K562 (cell line): ENCODE measurements around the gene PDIA4. TPM values are rescaled to one million over a fixed set of nuclear protein-coding genes. Genes with fewer than 3 reads are reported as not detected.

Experiments
- ATAC-seq: fragments of 200-7000 bp; cut with Tn5 transposase; 3 replicates; pipeline ENCODE4 v1.9.1; 2020; ENCODE audit warnings: moderate library complexity
- BruUV-seq: library from RNA; stranded (reverse); fragments of 400-500 nt; replicated peaks from 2 replicates; lab custom pipeline; 2021; lab: Mats Ljungman, UMichigan
- CTCF ChIA-PET: fragments of 300-600 bp; formaldehyde crosslinking; extraction: SDS; loops from one replicate; lab custom pipeline; 2021; ENCODE audit warnings: low intra/inter-chr PET ratio; lab: Yijun Ruan, JAX
- POLR2A ChIA-PET: fragments of 300-600, 350-650 bp; sonication (Branson Sonifier 250); formaldehyde crosslinking; extraction: SDS; loops from one replicate; lab custom pipeline; 2021; ENCODE audit warnings: antibody characterized with exemption, inconsistent platforms; lab: Yijun Ruan, JAX
- DNase-seq, 4 experiments: peaks; one replicate each; pipeline versions ENCODE4 v3.0.0 to v3.0.0-alpha.2; 2011 to 2018; ENCODE audit warnings: low spot score in 3 of 4, mixed read lengths in 3 of 4; ENCODE audit errors: extremely low read depth in 1 of 4
- FAIRE-seq: peaks from 2 replicates; lab custom pipeline; 2011; peaks lifted over from hg19 to GRCh38; lab: Jason Lieb, UNC
- H2AFZ ChIP-seq: 2 replicates; pipeline ENCODE4 v1.6.0; 2011; ENCODE audit warnings: low read depth, low read length, control low read depth, inconsistent platforms
- H3K27ac ChIP-seq: fragments of 200-600 bp; 3 replicates; pipeline ENCODE4 v1.8.0; 2011; ENCODE audit warnings: low read depth, mild to moderate bottlenecking, control low read depth, inconsistent platforms, low read length, moderate library complexity, mixed read lengths; ENCODE audit errors: extremely low read depth
- H3K27me3 ChIP-seq, 2 experiments: fragments of 300-600 bp in 1 of 2; 2 replicates in 1 of 2; 3 replicates in 1 of 2; pipeline versions ENCODE4 v1.6.0 to v1.8.0; 2011; ENCODE audit warnings: inconsistent platforms in 2 of 2, low read length in 2 of 2, mild to moderate bottlenecking in 1 of 2, mixed read lengths in 1 of 2, moderate library complexity in 1 of 2; ENCODE audit not compliant: control insufficient read depth in 2 of 2, insufficient read depth in 2 of 2
- H3K36me3 ChIP-seq: fragments of 300-600 bp; 3 replicates; pipeline ENCODE4 v1.8.0; 2011; ENCODE audit warnings: mild to moderate bottlenecking, low read length, inconsistent platforms; ENCODE audit not compliant: control insufficient read depth, insufficient read depth
- H3K4me1 ChIP-seq, 2 experiments: fragments of 200-600 bp in 1 of 2; replicated peaks in 1 of 2; 2 replicates in 1 of 2; 3 replicates in 1 of 2; pipeline versions ENCODE4 v1.5.1 to v1.8.0; 2011; ENCODE audit warnings: inconsistent platforms in 2 of 2, low read length in 2 of 2, mild to moderate bottlenecking in 1 of 2, mixed read lengths in 1 of 2, moderate library complexity in 1 of 2; ENCODE audit not compliant: control insufficient read depth in 2 of 2, insufficient read depth in 2 of 2
- H3K4me2 ChIP-seq: 2 replicates; pipeline ENCODE4 v1.6.1; 2011; ENCODE audit warnings: low read length, control low read depth, inconsistent platforms, mixed read lengths; ENCODE audit not compliant: insufficient read depth
- H3K4me3 ChIP-seq: fragments of 200-600 bp; sonication (generic), shearing (Covaris generic); 2 replicates; pipeline ENCODE4 v1.5.1; 2016; ENCODE audit warnings: control low read depth, inconsistent platforms
- H3K79me2 ChIP-seq: fragments of 200-600 bp; 3 replicates; pipeline ENCODE4 v1.8.0; 2011; ENCODE audit warnings: low read length, inconsistent platforms; ENCODE audit not compliant: control insufficient read depth, insufficient read depth
- H3K9ac ChIP-seq, 2 experiments: 2 replicates each; pipeline versions ENCODE4 v1.6.0 to v1.6.1; 2011; ENCODE audit warnings: low read depth in 2 of 2, low read length in 2 of 2, control low read depth in 1 of 2, inconsistent platforms in 1 of 2, mild to moderate bottlenecking in 1 of 2, mixed read lengths in 1 of 2; ENCODE audit not compliant: insufficient read depth in 1 of 2
- H3K9me1 ChIP-seq: one replicate; pipeline ENCODE4 v1.6.0; 2011; ENCODE audit warnings: inconsistent platforms, mild to moderate bottlenecking, low read length, moderate library complexity; ENCODE audit not compliant: control insufficient read depth, insufficient read depth
- H3K9me3 ChIP-seq: replicated peaks from 2 replicates; pipeline ENCODE4 v1.5.1; 2011; ENCODE audit warnings: low read depth, low read length, inconsistent platforms; ENCODE audit not compliant: control insufficient read depth, insufficient read depth
- H4K20me1 ChIP-seq: replicated peaks from 2 replicates; pipeline ENCODE4 v1.6.1; 2011; ENCODE audit warnings: low read length, inconsistent platforms, mixed read lengths; ENCODE audit not compliant: control insufficient read depth, insufficient read depth
- ARID1B ChIP-seq: fragments of 450-650 bp; IDR thresholded peaks from 2 replicates; pipeline ENCODE4 v1.6.1; 2016; ENCODE audit warnings: antibody characterized with exemption, mild to moderate bottlenecking, inconsistent platforms
- ARNT ChIP-seq, 2 experiments: fragments of 450-650 bp; IDR thresholded peaks; 2 replicates each; pipeline ENCODE4 v1.6.1; 2016; ENCODE audit warnings: mild to moderate bottlenecking in 1 of 2
- BRF1 ChIP-seq: IDR thresholded peaks from 3 replicates; pipeline ENCODE4 v1.6.1; 2011; ENCODE audit warnings: borderline replicate concordance, mild to moderate bottlenecking; ENCODE audit not compliant: insufficient read length; ENCODE audit errors: extremely low read depth
- KHSRP ChIP-seq: fragments of 450-650 bp; IDR thresholded peaks from 2 replicates; pipeline ENCODE4 v1.6.1; 2017
- RUNX1 ChIP-seq: sonication (generic); IDR thresholded peaks from 2 replicates; pipeline ENCODE4 v1.6.1; 2016; ENCODE audit warnings: antibody characterized with exemption, low read depth
- ZNF717 ChIP-seq: fragments of 250-450 bp; sonication (Bioruptor Pico); IDR thresholded peaks from 2 replicates; pipeline ENCODE4 v1.5.0; 2021
- WGBS: fragments of 100-300 bp; shearing (Covaris generic); methylation state at CpG from one replicate; pipeline ENCODE4 v1.1.6; 2016; ENCODE audit warnings: low coverage, mixed read lengths; ENCODE audit not compliant: insufficient coverage; ENCODE audit errors: missing lambda C conversion rate; 5-methylcytosine and 5-hydroxymethylcytosine counted together
- in situ Hi-C: fragments of 300-500 bp; cut with MboI; formaldehyde crosslinking; loops from 4 replicates; pipeline ENCODE4 v1.15.0; 2018; ENCODE audit warnings: inconsistent platforms, mixed read lengths
- intact Hi-C: fragments of 100-400 bp; cut with micrococcal nuclease; formaldehyde crosslinking; loops from 2 replicates; pipeline ENCODE4 v1.14.2; 2022
- polyA plus RNA-seq, 8 experiments: library from polyadenylated mRNA; depleted of rRNA in 4 of 8; stranded (reverse) in 5 of 8; unstranded in 3 of 8; fragments of >200 nt; fragmentation: Nextera tagmentation in 2 of 8; fragmentation: Illumina TruSeq in 1 of 8; extraction: Ambion mirVana in 2 of 8; extraction: Trizol in 1 of 8; gene quantifications; 2 replicates each; pipeline versions ENCODE4 v1.2.1 to v1.2.3, GENCODE V29; 2011 to 2014; ENCODE audit warnings: inconsistent platforms in 1 of 8, missing spikeins in 1 of 8
- total RNA-seq, 7 experiments: library from RNA; depleted of rRNA in 6 of 7; stranded (reverse); fragments of >200 nt in 6 of 7; fragmentation: Illumina TruSeq in 2 of 7; extraction: Trizol in 2 of 7; gene quantifications; 2 replicates each; pipeline versions ENCODE4 v1.2.1 to v1.2.3, GENCODE V29; 2011 to 2021; ENCODE audit warnings: low replicate concordance in 1 of 7
- TF ChIP-seq, protein P1 (sequence below), 2 experiments: fragments of 450-650 bp; formaldehyde crosslinking in 1 of 2; IDR thresholded peaks; 2 replicates each; pipeline versions ENCODE4 v1.4.0 to v1.6.1; 2014 to 2020; ENCODE audit warnings: mild to moderate bottlenecking in 2 of 2, borderline replicate concordance in 1 of 2, low read depth in 1 of 2
- TF ChIP-seq, protein P2 (sequence below): sonication (generic); formaldehyde crosslinking; IDR thresholded peaks from 2 replicates; pipeline ENCODE4 v1.8.0; 2022; ENCODE audit warnings: missing genetic modification reagents, mild to moderate bottlenecking, moderate library complexity, borderline replicate concordance
- TF ChIP-seq, protein P3 (sequence below): fragments of 450-650 bp; IDR thresholded peaks from 2 replicates; pipeline ENCODE4 v1.6.1; 2018; ENCODE audit not compliant: partially characterized antibody

PDIA4 gene
- total and polyA plus RNA-seq, 9 of the 15 experiments (the other 6 are each of a cell fraction or from before 2014, with no cell fraction given): 9.1 to 175 (median 146) TPM

- Histone ChIP-seq H3K4me1 (peaks cover 0 to 6% of the 10 kb centered on the region in 2 experiments; a peak in 1 of 5 replicates), H2AFZ (no peak overlapping the region), H3K79me2 (no peaks in the 10 kb centered on the region), H4K20me1 (peaks cover 13% of the 10 kb centered on the region; the same call in 1 of the 2 replicates), H3K36me3 (peaks cover 99% of the 10 kb centered on the region), H3K27ac (no peak overlapping the region), H3K4me3 (no peak overlapping the region), H3K4me2 (no peak overlapping the region), H3K9me1 (peaks cover 7% of the 10 kb centered on the region), H3K9ac (peak overlapping the region in 1 of 2 experiments; percentile 40; a peak in 1 of 4 replicates), H3K9me3 (no peaks in the 10 kb centered on the region), H3K27me3 (no peaks in the 10 kb centered on the region)
- in situ Hi-C loops: no loop called here
- POLR2A ChIA-PET: interaction anchor here (0.7 to 1.8 kb wide), 7 partner anchors 9 to 81 kb away, joined by 3 to 7 read pairs (median 4); partner anchors contain the start of gene PDIA4
- CTCF ChIA-PET: interaction anchor here (0.9 to 1.1 kb wide), 3 partner anchors 56 to 432 kb away, joined by 3 to 4 read pairs (median 3); no protein-coding TSS in a partner anchor
- intact Hi-C loops: no loop called here
- FAIRE-seq (peak; percentile 73), ATAC-seq (peak; percentile 68), DNase-seq (peak in 3 of 4 experiments; percentile 43 to 54 (median 48))
- 78% methylated on average over 6 of the region's 6 CpGs for WGBS
- BruUV-seq: no TSS peak
- TF ChIP-seq ZNF717 (no peak), ARID1B (no peak), RUNX1 (no peak), KHSRP (no peak), BRF1 (no peak), ARNT (IDR thresholded peaks at IDR 0.05) (no peak)
- TF ChIP-seq, protein P1, sequence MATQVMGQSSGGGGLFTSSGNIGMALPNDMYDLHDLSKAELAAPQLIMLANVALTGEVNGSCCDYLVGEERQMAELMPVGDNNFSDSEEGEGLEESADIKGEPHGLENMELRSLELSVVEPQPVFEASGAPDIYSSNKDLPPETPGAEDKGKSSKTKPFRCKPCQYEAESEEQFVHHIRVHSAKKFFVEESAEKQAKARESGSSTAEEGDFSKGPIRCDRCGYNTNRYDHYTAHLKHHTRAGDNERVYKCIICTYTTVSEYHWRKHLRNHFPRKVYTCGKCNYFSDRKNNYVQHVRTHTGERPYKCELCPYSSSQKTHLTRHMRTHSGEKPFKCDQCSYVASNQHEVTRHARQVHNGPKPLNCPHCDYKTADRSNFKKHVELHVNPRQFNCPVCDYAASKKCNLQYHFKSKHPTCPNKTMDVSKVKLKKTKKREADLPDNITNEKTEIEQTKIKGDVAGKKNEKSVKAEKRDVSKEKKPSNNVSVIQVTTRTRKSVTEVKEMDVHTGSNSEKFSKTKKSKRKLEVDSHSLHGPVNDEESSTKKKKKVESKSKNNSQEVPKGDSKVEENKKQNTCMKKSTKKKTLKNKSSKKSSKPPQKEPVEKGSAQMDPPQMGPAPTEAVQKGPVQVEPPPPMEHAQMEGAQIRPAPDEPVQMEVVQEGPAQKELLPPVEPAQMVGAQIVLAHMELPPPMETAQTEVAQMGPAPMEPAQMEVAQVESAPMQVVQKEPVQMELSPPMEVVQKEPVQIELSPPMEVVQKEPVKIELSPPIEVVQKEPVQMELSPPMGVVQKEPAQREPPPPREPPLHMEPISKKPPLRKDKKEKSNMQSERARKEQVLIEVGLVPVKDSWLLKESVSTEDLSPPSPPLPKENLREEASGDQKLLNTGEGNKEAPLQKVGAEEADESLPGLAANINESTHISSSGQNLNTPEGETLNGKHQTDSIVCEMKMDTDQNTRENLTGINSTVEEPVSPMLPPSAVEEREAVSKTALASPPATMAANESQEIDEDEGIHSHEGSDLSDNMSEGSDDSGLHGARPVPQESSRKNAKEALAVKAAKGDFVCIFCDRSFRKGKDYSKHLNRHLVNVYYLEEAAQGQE (IDR thresholded peaks at IDR 0.05; ENCODE audit: borderline replicate concordance): 0 out of 2 replicates have a peak, but pooled peaks have one; percentile 12
- TF ChIP-seq, protein P1 (CRISPR knock-in tag; IDR thresholded peaks at IDR 0.05; ENCODE audit: low read depth): no peak
- TF ChIP-seq, protein P2, sequence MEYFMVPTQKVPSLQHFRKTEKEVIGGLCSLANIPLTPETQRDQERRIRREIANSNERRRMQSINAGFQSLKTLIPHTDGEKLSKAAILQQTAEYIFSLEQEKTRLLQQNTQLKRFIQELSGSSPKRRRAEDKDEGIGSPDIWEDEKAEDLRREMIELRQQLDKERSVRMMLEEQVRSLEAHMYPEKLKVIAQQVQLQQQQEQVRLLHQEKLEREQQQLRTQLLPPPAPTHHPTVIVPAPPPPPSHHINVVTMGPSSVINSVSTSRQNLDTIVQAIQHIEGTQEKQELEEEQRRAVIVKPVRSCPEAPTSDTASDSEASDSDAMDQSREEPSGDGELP (CRISPR knock-in tag): peak; percentile 60; the same call in 1 of the 2 replicates
- TF ChIP-seq, protein P3, sequence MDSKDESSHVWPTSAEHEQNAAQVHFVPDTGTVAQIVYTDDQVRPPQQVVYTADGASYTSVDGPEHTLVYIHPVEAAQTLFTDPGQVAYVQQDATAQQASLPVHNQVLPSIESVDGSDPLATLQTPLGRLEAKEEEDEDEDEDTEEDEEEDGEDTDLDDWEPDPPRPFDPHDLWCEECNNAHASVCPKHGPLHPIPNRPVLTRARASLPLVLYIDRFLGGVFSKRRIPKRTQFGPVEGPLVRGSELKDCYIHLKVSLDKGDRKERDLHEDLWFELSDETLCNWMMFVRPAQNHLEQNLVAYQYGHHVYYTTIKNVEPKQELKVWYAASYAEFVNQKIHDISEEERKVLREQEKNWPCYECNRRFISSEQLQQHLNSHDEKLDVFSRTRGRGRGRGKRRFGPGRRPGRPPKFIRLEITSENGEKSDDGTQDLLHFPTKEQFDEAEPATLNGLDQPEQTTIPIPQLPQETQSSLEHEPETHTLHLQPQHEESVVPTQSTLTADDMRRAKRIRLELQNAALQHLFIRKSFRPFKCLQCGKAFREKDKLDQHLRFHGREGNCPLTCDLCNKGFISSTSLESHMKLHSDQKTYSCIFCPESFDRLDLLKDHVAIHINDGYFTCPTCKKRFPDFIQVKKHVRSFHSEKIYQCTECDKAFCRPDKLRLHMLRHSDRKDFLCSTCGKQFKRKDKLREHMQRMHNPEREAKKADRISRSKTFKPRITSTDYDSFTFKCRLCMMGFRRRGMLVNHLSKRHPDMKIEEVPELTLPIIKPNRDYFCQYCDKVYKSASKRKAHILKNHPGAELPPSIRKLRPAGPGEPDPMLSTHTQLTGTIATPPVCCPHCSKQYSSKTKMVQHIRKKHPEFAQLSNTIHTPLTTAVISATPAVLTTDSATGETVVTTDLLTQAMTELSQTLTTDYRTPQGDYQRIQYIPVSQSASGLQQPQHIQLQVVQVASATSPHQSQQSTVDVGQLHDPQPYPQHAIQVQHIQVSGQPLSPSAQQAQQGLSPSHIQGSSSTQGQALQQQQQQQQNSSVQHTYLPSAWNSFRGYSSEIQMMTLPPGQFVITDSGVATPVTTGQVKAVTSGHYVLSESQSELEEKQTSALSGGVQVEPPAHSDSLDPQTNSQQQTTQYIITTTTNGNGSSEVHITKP: no peak
Observed at GRCh38 chr7:149007611-149008010, 20.7 kb downstream of the PDIA4 start.
